Panc1 (cell line): ENCODE data around the gene AQP5.

Source experiments
- SIN3A ChIP-seq: IDR thresholded peaks from 2 replicates; pipeline ENCODE4 v1.6.1; 2012; ENCODE audit warnings: low read depth, mild to moderate bottlenecking, low read length, moderate library complexity, borderline replicate concordance; ENCODE audit not compliant: insufficient read depth
- TCF7L2 ChIP-seq: IDR thresholded peaks from 2 replicates; pipeline ENCODE4 v1.6.1; 2011; ENCODE audit warnings: mild to moderate bottlenecking, low read depth, low read length, inconsistent platforms
- TF ChIP-seq, protein P1 (sequence below): fragments of 450-650 bp; IDR thresholded peaks from 2 replicates; pipeline ENCODE4 v1.5.1; 2017; ENCODE audit warnings: mild to moderate bottlenecking

DNA sequence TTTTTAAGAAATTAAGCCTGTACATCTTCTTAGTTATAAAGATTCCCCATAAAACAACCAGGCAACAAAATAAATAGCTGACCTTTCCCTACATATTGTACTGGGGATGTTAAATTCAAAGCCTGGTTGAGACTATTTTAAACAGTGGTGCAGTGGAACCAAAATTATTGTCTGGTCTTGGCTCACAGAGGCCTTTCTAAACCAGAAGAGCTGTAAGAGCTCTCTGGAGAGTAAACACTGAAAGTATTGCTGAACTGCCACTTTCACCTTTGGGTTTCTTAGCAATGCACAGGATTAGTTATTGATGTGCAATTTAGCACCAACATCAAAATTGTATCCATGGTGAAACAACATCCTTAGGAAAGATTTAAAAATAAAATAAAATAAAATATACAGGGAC, 43.0 kb downstream of the AQP5 start:
- TF ChIP-seq, protein P1, sequence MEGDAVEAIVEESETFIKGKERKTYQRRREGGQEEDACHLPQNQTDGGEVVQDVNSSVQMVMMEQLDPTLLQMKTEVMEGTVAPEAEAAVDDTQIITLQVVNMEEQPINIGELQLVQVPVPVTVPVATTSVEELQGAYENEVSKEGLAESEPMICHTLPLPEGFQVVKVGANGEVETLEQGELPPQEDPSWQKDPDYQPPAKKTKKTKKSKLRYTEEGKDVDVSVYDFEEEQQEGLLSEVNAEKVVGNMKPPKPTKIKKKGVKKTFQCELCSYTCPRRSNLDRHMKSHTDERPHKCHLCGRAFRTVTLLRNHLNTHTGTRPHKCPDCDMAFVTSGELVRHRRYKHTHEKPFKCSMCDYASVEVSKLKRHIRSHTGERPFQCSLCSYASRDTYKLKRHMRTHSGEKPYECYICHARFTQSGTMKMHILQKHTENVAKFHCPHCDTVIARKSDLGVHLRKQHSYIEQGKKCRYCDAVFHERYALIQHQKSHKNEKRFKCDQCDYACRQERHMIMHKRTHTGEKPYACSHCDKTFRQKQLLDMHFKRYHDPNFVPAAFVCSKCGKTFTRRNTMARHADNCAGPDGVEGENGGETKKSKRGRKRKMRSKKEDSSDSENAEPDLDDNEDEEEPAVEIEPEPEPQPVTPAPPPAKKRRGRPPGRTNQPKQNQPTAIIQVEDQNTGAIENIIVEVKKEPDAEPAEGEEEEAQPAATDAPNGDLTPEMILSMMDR: no peak
- no peak for TF ChIP-seq TCF7L2
- no peak for TF ChIP-seq SIN3A
